Keratinocyte (primary cell): ENCODE results near the gene KLHL6. TPM values are rescaled to one million over a fixed set of nuclear protein-coding genes. Genes with fewer than 3 reads are reported as not detected.

Source experiments
- DNase-seq: peaks from one replicate; pipeline ENCODE4 v3.0.0-alpha.2; 2011; ENCODE audit warnings: low read depth, missing footprints, low spot score
- FAIRE-seq: peaks from 2 replicates; lab custom pipeline; 2011; peaks lifted over from hg19 to GRCh38; lab: Jason Lieb, UNC
- H2AFZ ChIP-seq: 2 replicates; pipeline ENCODE4 v1.6.0; 2012; ENCODE audit warnings: low read length, control low read depth, inconsistent platforms; ENCODE audit not compliant: control insufficient read depth
- H3K27ac ChIP-seq: 2 replicates; pipeline ENCODE4 v1.5.1; 2011; ENCODE audit warnings: low read length; ENCODE audit not compliant: control insufficient read depth, insufficient read depth
- H3K27me3 ChIP-seq: 3 replicates; pipeline ENCODE4 v1.6.0; 2011; ENCODE audit warnings: low read length; ENCODE audit not compliant: control insufficient read depth, insufficient read depth; ENCODE audit errors: extremely low read depth
- H3K36me3 ChIP-seq, 2 experiments: 2 replicates in 1 of 2; 3 replicates in 1 of 2; pipeline ENCODE4 v1.5.1; 2011; ENCODE audit warnings: low read length in 2 of 2, mild to moderate bottlenecking in 1 of 2; ENCODE audit not compliant: control insufficient read depth in 2 of 2, insufficient read depth in 2 of 2; ENCODE audit errors: extremely low read depth in 1 of 2
- H3K4me1 ChIP-seq: 3 replicates; pipeline ENCODE4 v1.5.1; 2011; ENCODE audit warnings: low read length; ENCODE audit not compliant: control insufficient read depth, insufficient read depth; ENCODE audit errors: extremely low read depth
- H3K4me2 ChIP-seq: 3 replicates; pipeline ENCODE4 v1.6.0; 2011; ENCODE audit warnings: low read depth, low read length; ENCODE audit not compliant: control insufficient read depth, insufficient read depth; ENCODE audit errors: extremely low read depth
- H3K4me3 ChIP-seq, 3 experiments: fragments of 200-600 bp in 1 of 3; sonication (generic) in 1 of 3; 2 replicates in 2 of 3; 3 replicates in 1 of 3; pipeline ENCODE4 v1.5.1; 2011 to 2016; ENCODE audit warnings: low read length in 3 of 3, mild to moderate bottlenecking in 3 of 3, control low read depth in 2 of 3, inconsistent platforms in 1 of 3, low read depth in 1 of 3, mixed read lengths in 1 of 3, mixed run types in 1 of 3, moderate library complexity in 1 of 3; ENCODE audit not compliant: control insufficient read depth in 2 of 3, insufficient read depth in 2 of 3; ENCODE audit errors: extremely low read depth in 1 of 3
- H3K79me2 ChIP-seq: 2 replicates; pipeline ENCODE4 v1.6.0; 2012; ENCODE audit warnings: low read length; ENCODE audit not compliant: control insufficient read depth, insufficient read depth
- H3K9ac ChIP-seq: 3 replicates; pipeline ENCODE4 v1.6.0; 2011; ENCODE audit warnings: low read length; ENCODE audit not compliant: control insufficient read depth, insufficient read depth; ENCODE audit errors: extremely low read depth
- H3K9me1 ChIP-seq: 3 replicates; pipeline ENCODE4 v1.6.0; 2011; ENCODE audit warnings: low read length; ENCODE audit not compliant: control insufficient read depth, insufficient read depth; ENCODE audit errors: extremely low read depth
- H3K9me3 ChIP-seq: 2 replicates; pipeline ENCODE4 v1.5.1; 2012; ENCODE audit warnings: low read depth, low read length; ENCODE audit not compliant: control insufficient read depth
- H4K20me1 ChIP-seq: 3 replicates; pipeline ENCODE4 v1.6.0; 2011; ENCODE audit warnings: low read length; ENCODE audit not compliant: control insufficient read depth, insufficient read depth; ENCODE audit errors: extremely low read depth
- EZH2 ChIP-seq: IDR thresholded peaks from one replicate; pipeline ENCODE4 v1.6.1; 2012; ENCODE audit warnings: inconsistent platforms, mild to moderate bottlenecking, low read length, moderate library complexity
- dilution Hi-C: fragments of 300-500 bp; cut with MboI; formaldehyde crosslinking; loops from one replicate; pipeline ENCODE4 v1.7.0; 2020; ENCODE audit warnings: low sequenced_read_pairs; ENCODE audit not compliant: extremely low pct_ligation_motif_present
- polyA plus RNA-seq, 5 experiments: library from polyadenylated mRNA; depleted of rRNA in 3 of 5; stranded (reverse) in 3 of 5; stranded (forward) in 1 of 5; unstranded in 1 of 5; fragments of >200 nt; gene quantifications; 1 replicate in 1 of 5; 2 replicates in 3 of 5; 3 replicates in 1 of 5; pipeline versions ENCODE4 v1.2.1 to v1.2.3, GENCODE V29; 2011 to 2012; ENCODE audit warnings: missing spikeins in 2 of 5, low read depth in 1 of 5, low replicate concordance in 1 of 5
- TF ChIP-seq, protein P1 (sequence below), 3 experiments: IDR thresholded peaks in 1 of 3; conservative IDR thresholded peaks in 1 of 3; optimal IDR thresholded peaks in 1 of 3; 2 replicates in 2 of 3; 3 replicates in 1 of 3; pipeline versions ENCODE3 to v1.5.1; 2011; ENCODE audit warnings: low read length in 3 of 3, mild to moderate bottlenecking in 3 of 3, moderate library complexity in 2 of 3, control low read depth in 1 of 3, inconsistent platforms in 1 of 3; ENCODE audit not compliant: insufficient read depth in 2 of 3; ENCODE audit errors: extremely low read depth in 1 of 3

The KLHL6 gene
- polyA plus RNA-seq, 1 donor (not counting 4 experiments of a cell fraction or from before 2014, with no cell fraction given): 0.10 TPM

- Histone ChIP-seq H4K20me1 (no peaks in the 10 kb centered on the region), H3K9me1 (no peaks in the 10 kb centered on the region), H3K4me3 (no peak overlapping the region), H3K27me3 (peaks cover 4% of the 10 kb centered on the region), H3K79me2 (no peaks in the 10 kb centered on the region), H3K4me1 (peaks cover 3% of the 10 kb centered on the region), H3K4me2 (no peak overlapping the region), H3K36me3 (no peaks in the 10 kb centered on the region), H3K27ac (no peak overlapping the region), H3K9ac (no peak overlapping the region), H2AFZ (no peak overlapping the region), H3K9me3 (no peaks in the 10 kb centered on the region)
- DNase-seq (no peak), FAIRE-seq (no peak)
- TF ChIP-seq, protein P1, sequence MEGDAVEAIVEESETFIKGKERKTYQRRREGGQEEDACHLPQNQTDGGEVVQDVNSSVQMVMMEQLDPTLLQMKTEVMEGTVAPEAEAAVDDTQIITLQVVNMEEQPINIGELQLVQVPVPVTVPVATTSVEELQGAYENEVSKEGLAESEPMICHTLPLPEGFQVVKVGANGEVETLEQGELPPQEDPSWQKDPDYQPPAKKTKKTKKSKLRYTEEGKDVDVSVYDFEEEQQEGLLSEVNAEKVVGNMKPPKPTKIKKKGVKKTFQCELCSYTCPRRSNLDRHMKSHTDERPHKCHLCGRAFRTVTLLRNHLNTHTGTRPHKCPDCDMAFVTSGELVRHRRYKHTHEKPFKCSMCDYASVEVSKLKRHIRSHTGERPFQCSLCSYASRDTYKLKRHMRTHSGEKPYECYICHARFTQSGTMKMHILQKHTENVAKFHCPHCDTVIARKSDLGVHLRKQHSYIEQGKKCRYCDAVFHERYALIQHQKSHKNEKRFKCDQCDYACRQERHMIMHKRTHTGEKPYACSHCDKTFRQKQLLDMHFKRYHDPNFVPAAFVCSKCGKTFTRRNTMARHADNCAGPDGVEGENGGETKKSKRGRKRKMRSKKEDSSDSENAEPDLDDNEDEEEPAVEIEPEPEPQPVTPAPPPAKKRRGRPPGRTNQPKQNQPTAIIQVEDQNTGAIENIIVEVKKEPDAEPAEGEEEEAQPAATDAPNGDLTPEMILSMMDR (optimal IDR thresholded peaks at IDR 0.05 in 1 of 3, IDR thresholded peaks at IDR 0.05 in 1 of 3, conservative IDR thresholded peaks at IDR 0.05 in 1 of 3; ENCODE audit: extremely low read depth in 1 of 3, insufficient read depth in 2 of 3, low read length in 3 of 3): no peak
- no peak for TF ChIP-seq EZH2
- dilution Hi-C loops: no loop called here
Observed at GRCh38 chr3:183527428-183528379, 27.8 kb downstream of the KLHL6 start.

- H3K4me2 ChIP-seq: no peak overlapping the region
- no peaks in the 10 kb centered on the region for H3K9me1 ChIP-seq
- no peaks in the 10 kb centered on the region for H4K20me1 ChIP-seq
- no peak overlapping the region for H3K27ac ChIP-seq
- H3K4me1 ChIP-seq: peaks cover 3% of the 10 kb centered on the region
- H3K9ac ChIP-seq: no peak overlapping the region
- H3K4me3 ChIP-seq: no peak overlapping the region
- H3K27me3 ChIP-seq: no peaks in the 10 kb centered on the region
- TF ChIP-seq, protein P1 (optimal IDR thresholded peaks at IDR 0.05 in 1 of 3, IDR thresholded peaks at IDR 0.05 in 1 of 3, conservative IDR thresholded peaks at IDR 0.05 in 1 of 3; ENCODE audit: extremely low read depth in 1 of 3, insufficient read depth in 2 of 3, low read length in 3 of 3): no peak
- TF ChIP-seq EZH2: no peak
- H2AFZ ChIP-seq: no peak overlapping the region
- dilution Hi-C loops: no loop called here
- no peaks in the 10 kb centered on the region for H3K36me3 ChIP-seq
- no peaks in the 10 kb centered on the region for H3K79me2 ChIP-seq
- no peak for FAIRE-seq
- no peak for DNase-seq
- no peaks in the 10 kb centered on the region for H3K9me3 ChIP-seq
Observed at GRCh38 chr3:183526838-183527427, 28.6 kb downstream of the KLHL6 start.
